Measurements from ENCODE around the gene SUSD3. TPM values are rescaled to one million over a fixed set of nuclear protein-coding genes. Genes with fewer than 3 reads are reported as not detected.

SUSD3 gene
- total and polyA plus RNA-seq, 2 of the 8 experiments (the other 6 are each of a cell fraction or from before 2014, with no cell fraction given) = 5.5 to 35.4 TPM

- CTCF ChIA-PET (ENCODE audit: partially characterized antibody) = interaction anchor here (1.0 to 1.2 kb wide), 2 partner anchors 18 to 300 kb away, joined by 4 to 5 read pairs; no protein-coding TSS in a partner anchor
- Histone ChIP-seq H2BK5ac (ENCODE audit: low read depth, low read length) (no peak overlapping the region), H3K4me3 (ENCODE audit: extremely low read depth in 1 of 4, insufficient read depth in 2 of 4, low read depth in 3 of 4, low read length in 4 of 4) (no peak overlapping the region), H2AFZ (ENCODE audit: low read length) (no peak overlapping the region), H3K23ac (ENCODE audit: insufficient read length) (no peak overlapping the region), H2BK15ac (ENCODE audit: low read length) (no peak overlapping the region), H2BK12ac (ENCODE audit: low read depth, low read length) (no peak overlapping the region), H3K4me1 (replicated peaks in 1 of 4; ENCODE audit: control insufficient read depth in 3 of 4, insufficient read depth in 4 of 4, low read length in 3 of 4) (peaks cover 0 to 7% (median 4%) of the 10 kb centered on the region in 4 experiments; a peak in 4 of 7 replicates), H2BK20ac (ENCODE audit: low read length) (no peak overlapping the region), H3K56ac (replicated peaks; ENCODE audit: insufficient read length, low read depth, low read length) (no peak overlapping the region), H3K79me1 (ENCODE audit: low read depth, low read length) (no peaks in the 10 kb centered on the region), H3K4me2 (ENCODE audit: insufficient read depth in 1 of 2, low read depth in 2 of 2, low read length in 2 of 2) (no peak overlapping the region), H4K91ac (replicated peaks; ENCODE audit: insufficient read length, low read length) (no peak overlapping the region), H3K9me3 (ENCODE audit: insufficient read depth in 2 of 2, low read depth in 1 of 2, low read length in 1 of 2) (no peaks in the 10 kb centered on the region), H3K14ac (ENCODE audit: insufficient read length) (no peak overlapping the region), H2BK120ac (replicated peaks; ENCODE audit: low read depth, low read length) (no peak overlapping the region), H4K5ac (ENCODE audit: insufficient read length, low read depth, low read length) (no peak overlapping the region), H4K8ac (ENCODE audit: extremely low read depth, insufficient read depth, low read length) (no peak overlapping the region), H4K20me1 (replicated peaks in 1 of 2; ENCODE audit: control insufficient read depth in 1 of 2, insufficient read depth in 2 of 2, low read length in 2 of 2) (no peaks in the 10 kb centered on the region), H2AK5ac (ENCODE audit: low read depth, low read length) (no peak overlapping the region), H3K27ac (ENCODE audit: low read depth, low read length) (no peak overlapping the region), H3K27me3 (replicated peaks in 1 of 4; ENCODE audit: control insufficient read depth in 3 of 4, extremely low read depth in 1 of 4, insufficient read depth in 3 of 4, low read length in 3 of 4) (no peaks in the 10 kb centered on the region), H3K18ac (ENCODE audit: extremely low read depth, low read length) (no peak overlapping the region), H3K23me2 (ENCODE audit: low read depth, low read length) (peaks cover 8% of the 10 kb centered on the region), H3K79me2 (ENCODE audit: control insufficient read depth in 1 of 2, insufficient read depth in 2 of 2, low read length in 2 of 2) (no peaks in the 10 kb centered on the region), H3K9ac (replicated peaks in 1 of 4; ENCODE audit: extremely low read depth in 1 of 4, low read depth in 3 of 4, low read length in 3 of 4) (no peak overlapping the region), H3K4ac (replicated peaks; ENCODE audit: insufficient read length, low read depth, low read length) (no peak overlapping the region), H3K36me3 (ENCODE audit: control insufficient read depth in 2 of 4, insufficient read depth in 4 of 4, low read length in 3 of 4) (no peaks in the 10 kb centered on the region)
- 86% methylated on average over 3 of the region's 3 CpGs; no CpG with 5 or more reads in 1 of the 2 experiments for WGBS, 2 experiments (ENCODE audit: extremely low coverage in 1 of 2, insufficient coverage in 1 of 2, insufficient read length in 1 of 2, insufficient replicate concordance in 2 of 2, low coverage in 1 of 2, low lambda C conversion rate in 2 of 2, missing lambda C conversion rate in 1 of 2)
- no peak for FAIRE-seq
- no peak for DNase-seq (ENCODE audit: low read depth in 1 of 2, low spot score in 2 of 2)
- POLR2A ChIA-PET (ENCODE audit: partially characterized antibody) = interaction anchor here (0.7 kb wide), 1 partner anchor 27 kb away, joined by 3 read pairs; no protein-coding TSS in a partner anchor
- TF ChIP-seq POLR2AphosphoS5 (IDR thresholded peaks at IDR 0.05; ENCODE audit: low read depth, low read length) (no peak), JUN (IDR thresholded peaks at IDR 0.05; ENCODE audit: low read depth, low read length) (no peak), USF2 (IDR thresholded peaks at IDR 0.05; ENCODE audit: low read length) (no peak), KDM5A (IDR thresholded peaks at IDR 0.05; ENCODE audit: low read length) (no peak), ATF3 (IDR thresholded peaks at IDR 0.05; ENCODE audit: insufficient read depth, low read depth, low read length) (no peak), KDM1A (IDR thresholded peaks at IDR 0.05; ENCODE audit: borderline replicate concordance, low read length) (no peak), TAF7 (optimal IDR thresholded peaks at IDR 0.05; ENCODE audit: borderline replicate concordance, low read depth, low read length) (no peak), EZH2 (IDR thresholded peaks at IDR 0.05; ENCODE audit: low read depth, low read length, severe bottlenecking) (no peak)
Measured at GRCh38 chr9:93091453-93092081, 33.1 kb downstream of the SUSD3 start.

Measured in H1 (cell line).